ENCODE results near the gene PRKCH. TPM values are rescaled to one million over a fixed set of nuclear protein-coding genes. Genes with fewer than 3 reads are reported as not detected.
A peak's percentile ranks its signal among the peaks of the same experiment; 100 is the strongest.

Gene PRKCH
- total and polyA plus RNA-seq, 9 of the 15 experiments (the other 6 are each of a cell fraction or from before 2014, with no cell fraction given), result 0.61 to 4.4 (median 4.0) TPM

- TF ChIP-seq CHD2 (IDR thresholded peaks at IDR 0.05; ENCODE audit: low read depth, low read length) (no peak), MCM5 (IDR thresholded peaks at IDR 0.05; ENCODE audit: low read depth) (no peak), BHLHE40 (IDR thresholded peaks at IDR 0.05; ENCODE audit: low read length) (no peak), C11orf30 (IDR thresholded peaks at IDR 0.05; ENCODE audit: low read depth) (no peak), TRIM28 (IDR thresholded peaks at IDR 0.05) (no peak), RBM15 (IDR thresholded peaks at IDR 0.05; ENCODE audit: insufficient read depth, low read length) (no peak), ZNF354B (CRISPR knock-in tag; IDR thresholded peaks at IDR 0.05) (no peak), FOXA1 (IDR thresholded peaks at IDR 0.05; ENCODE audit: borderline replicate concordance) (no peak), HNRNPK (IDR thresholded peaks at IDR 0.05; ENCODE audit: low read depth, low read length, poor library complexity, severe bottlenecking) (no peak), ZNF175 (CRISPR knock-in tag; IDR thresholded peaks at IDR 0.05; ENCODE audit: low read depth) (0 out of 2 replicates have a peak, but pooled peaks have one; percentile 17), ATF3 (IDR thresholded peaks at IDR 0.05) (no peak), ATF3 (CRISPR knock-in tag; conservative IDR thresholded peaks at IDR 0.05) (no peak), ZNF395 (CRISPR knock-in tag; IDR thresholded peaks at IDR 0.05) (peak; percentile 44), ZNF232 (CRISPR knock-in tag; IDR thresholded peaks at IDR 0.05) (no peak), ZNF134 (CRISPR knock-in tag; conservative IDR thresholded peaks at IDR 0.05) (no peak), ZNF3 (CRISPR knock-in tag; IDR thresholded peaks at IDR 0.05) (no peak), ZBTB17 (CRISPR knock-in tag; IDR thresholded peaks at IDR 0.05) (no peak), HDAC1 (IDR thresholded peaks at IDR 0.05) (no peak), DMBX1 (CRISPR knock-in tag; IDR thresholded peaks at IDR 0.05; ENCODE audit: borderline replicate concordance) (peak; percentile 66; the same call in 1 of the 2 replicates), JUND (IDR thresholded peaks at IDR 0.05; ENCODE audit: borderline replicate concordance, low read depth, low read length) (peak; percentile 44; the same call in 1 of the 2 replicates), JUND (tag; IDR thresholded peaks at IDR 0.05; ENCODE audit: borderline replicate concordance, low read depth, low read length) (no peak), ZNF146 (CRISPR knock-in tag; IDR thresholded peaks at IDR 0.05; ENCODE audit: unreplicated experiment) (no peak), FOXK1 (CRISPR knock-in tag; IDR thresholded peaks at IDR 0.05; ENCODE audit: borderline replicate concordance) (no peak), L3MBTL2 (IDR thresholded peaks at IDR 0.05) (peak; percentile 32; the same call in 1 of the 2 replicates), MTA1 (IDR thresholded peaks at IDR 0.05; ENCODE audit: borderline replicate concordance) (no peak), ESRRA (IDR thresholded peaks at IDR 0.05; ENCODE audit: borderline replicate concordance, low read depth) (no peak), MAX (CRISPR knock-in tag; IDR thresholded peaks at IDR 0.05) (no peak), DACH1 (IDR thresholded peaks at IDR 0.05; ENCODE audit: partially characterized antibody) (no peak), ZNF77 (CRISPR knock-in tag; IDR thresholded peaks at IDR 0.05) (no peak), MEF2A (IDR thresholded peaks at IDR 0.05; ENCODE audit: control insufficient read depth, low read depth, low read length) (no peak)
Measured at GRCh38 chr14:61561657-61562276, 240.4 kb downstream of the PRKCH start (continued).
